Activated CD4-positive, CD25-positive, alpha-beta regulatory T cell treated with anti-CD3 and anti-CD28 coated beads, Interleukin-2, amount 50 U/mL, for 16 hours (primary cell): ENCODE data around the gene TMEM150C.
"Not testable (repeated sequence)": the region's sequence is repeated elsewhere in the genome, so short reads cannot be mapped to it uniquely, and the experiment has no call there.

Source experiments
- DNase-seq: peaks from one replicate; pipeline ENCODE4 v3.0.0-alpha.2; 2020; ENCODE audit warnings: low read depth, low spot score

TMEM150C gene

DNA sequence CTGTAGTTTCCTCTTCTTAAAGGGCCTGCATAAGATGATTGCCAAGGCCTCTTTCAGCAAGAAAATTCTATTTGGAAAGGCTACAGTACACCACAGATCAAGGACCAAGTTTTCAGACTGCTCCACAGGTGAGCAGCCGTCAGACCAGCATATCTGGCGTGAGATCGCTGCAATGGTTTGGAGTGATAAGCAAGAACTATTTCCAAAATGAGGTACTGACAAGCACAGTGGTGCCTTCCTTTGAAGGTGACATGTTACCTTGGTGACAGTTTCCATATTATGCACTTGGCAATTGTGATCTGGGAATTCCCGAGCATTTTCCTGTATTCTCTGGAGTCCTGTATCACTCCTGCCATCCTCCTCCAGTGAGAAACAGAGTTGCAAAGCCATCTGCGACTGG is 7.3 kb upstream of the TMEM150C start:
- no peak for DNase-seq

GRCh38 chr4:82567444-82567843 is 5.7 kb upstream of the TMEM150C start:
- DNase-seq, result no peak

DNA sequence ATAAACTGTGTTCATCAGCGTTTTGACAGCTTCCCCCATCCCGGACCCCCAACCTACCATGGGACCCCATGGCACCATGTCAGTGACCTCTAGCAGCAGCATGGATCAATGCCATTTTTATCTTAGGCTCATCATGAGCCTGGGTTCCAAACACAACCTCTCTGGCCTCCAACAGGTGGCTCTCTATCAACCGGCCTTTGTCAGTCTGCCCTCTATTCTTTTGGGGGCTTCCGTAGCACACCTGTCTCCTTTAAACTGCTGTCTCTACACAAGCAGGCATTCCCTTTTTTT is 721 bp upstream of the TMEM150C start:
- no peak for DNase-seq

DNA sequence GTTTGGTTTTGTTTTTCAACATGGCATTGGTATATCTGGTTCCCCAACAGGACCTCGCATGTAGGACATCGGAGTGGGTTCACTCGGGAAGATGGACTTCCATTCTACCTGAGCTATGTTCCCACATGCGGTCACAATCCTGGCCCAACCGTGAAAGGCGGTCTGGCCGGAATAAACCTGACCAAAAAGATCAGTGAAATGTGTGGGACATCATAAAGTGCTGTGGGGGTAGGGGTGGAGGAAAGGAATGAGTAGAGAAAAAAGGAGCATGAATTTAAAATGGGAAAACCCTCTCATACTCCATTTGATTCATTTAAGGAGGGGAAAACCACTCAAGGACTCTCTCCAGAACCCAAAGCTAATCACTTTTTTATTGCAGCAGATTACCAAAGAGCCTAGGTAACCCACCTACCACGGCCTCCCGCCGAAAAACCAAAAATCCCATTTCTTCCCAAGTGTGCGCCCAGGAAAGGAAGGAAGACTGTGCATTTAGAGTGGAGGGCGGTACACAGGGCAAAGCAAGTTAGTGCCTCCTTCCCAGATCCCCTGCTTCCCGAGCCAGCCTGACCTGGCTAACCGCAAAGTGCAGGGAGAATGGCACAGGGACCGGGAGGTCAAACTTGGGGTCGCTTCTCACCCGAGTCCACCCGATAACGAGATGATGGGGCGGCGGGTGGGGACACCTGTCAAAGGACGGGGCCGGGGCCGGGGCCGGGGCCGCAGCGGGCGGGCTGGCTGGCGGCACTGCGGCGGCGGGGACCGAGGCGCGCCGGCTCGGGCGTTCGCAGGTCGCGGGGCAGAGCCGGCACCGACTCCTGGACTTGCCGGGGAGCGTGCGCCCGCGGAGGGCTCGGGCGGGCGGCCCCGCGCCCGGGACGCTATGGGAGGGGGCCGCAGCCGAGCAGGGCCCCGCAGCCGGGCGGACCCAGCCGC is 669 bp downstream of the TMEM150C start:
- DNase-seq, result no peak

DNA sequence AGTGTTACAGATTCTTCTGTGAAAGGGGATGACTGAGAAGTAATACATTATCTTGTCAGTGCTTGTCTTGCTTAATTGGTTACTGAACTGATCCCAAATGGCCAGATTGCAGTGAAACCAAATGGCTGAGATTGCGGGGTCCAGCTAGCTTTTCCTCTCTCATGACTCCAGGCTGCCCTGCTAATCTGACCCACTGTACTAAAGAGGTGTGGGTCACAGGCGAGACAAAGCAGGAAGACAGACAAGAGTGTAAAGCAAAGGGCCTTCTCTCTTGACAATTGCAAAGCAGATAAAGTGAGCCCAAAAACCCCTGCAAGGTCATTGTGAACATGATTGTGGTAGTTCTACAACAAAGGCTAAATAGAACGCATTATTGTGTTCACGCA is 2.1 kb downstream of the TMEM150C start:
- no peak for DNase-seq

GRCh38 chr4:82559090-82559734 is 2.6 kb downstream of the TMEM150C start:
- not testable (repeated sequence) for DNase-seq

GRCh38 chr4:82555276-82555675 is 6.5 kb downstream of the TMEM150C start:
- DNase-seq, result no peak

- DNase-seq, result no peak
Measured at GRCh38 chr4:82553020-82553419, 8.8 kb downstream of the TMEM150C start.

GRCh38 chr4:82551734-82552133 is 10.1 kb downstream of the TMEM150C start:
- DNase-seq, result no peak

DNA sequence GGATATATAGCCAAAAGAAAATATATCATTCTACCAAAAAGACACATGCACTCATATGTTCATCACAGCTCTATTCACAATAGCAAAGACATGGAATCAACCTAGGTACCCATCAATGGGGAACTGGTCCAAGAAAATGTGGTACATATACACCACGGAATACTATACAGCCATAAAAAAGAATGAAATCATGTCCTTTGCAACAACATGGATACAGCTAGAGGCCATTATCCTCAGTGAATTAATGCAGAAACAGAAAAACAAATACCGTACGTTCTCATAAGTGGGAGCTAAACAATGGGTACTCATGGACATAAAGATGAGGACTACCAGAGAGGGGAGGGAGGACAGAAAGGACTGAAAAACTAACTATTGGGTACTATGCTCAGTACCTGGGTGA is 13.9 kb downstream of the TMEM150C start:
- DNase-seq, result not testable (repeated sequence)

DNA sequence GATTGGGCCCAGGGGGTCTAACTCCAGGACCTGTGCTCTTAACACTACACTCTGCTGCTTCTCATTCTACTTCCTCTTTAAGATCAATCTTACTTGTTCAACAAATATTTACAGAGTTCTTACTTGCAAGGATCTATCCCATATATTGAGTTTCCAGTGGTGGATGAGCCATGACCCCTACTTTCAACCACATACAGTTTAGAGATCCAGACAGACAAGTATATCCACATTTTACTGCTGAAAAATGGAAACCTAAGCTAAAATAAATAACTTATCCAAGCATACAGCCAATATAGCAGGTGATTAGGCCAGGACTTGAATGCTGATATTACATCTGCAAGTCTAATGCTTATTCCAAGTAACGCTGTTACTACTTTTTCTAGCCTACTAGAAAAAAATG is 18.7 kb downstream of the TMEM150C start:
- no peak for DNase-seq

- DNase-seq, result no peak
Measured at GRCh38 chr4:82542642-82543041, 19.1 kb downstream of the TMEM150C start.

DNA sequence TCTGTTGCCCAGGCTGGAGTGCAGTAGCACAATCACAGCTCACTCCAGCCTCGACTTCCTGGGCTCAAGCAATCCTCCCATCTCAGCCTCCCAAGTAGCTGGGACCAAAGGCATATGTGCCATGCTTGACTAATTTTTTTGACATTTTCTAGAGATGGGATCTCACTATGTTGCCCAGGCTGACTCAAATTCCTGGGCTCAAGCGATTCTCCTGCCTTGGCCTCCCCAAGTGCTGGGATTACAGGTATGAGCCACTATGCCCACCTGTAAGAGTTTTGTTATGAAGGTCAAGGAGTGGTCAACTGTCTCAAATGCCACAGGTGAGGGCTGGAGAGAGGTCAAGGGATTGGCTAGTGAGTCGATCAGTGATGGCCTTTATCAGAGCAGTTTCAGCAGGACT is 32.5 kb downstream of the TMEM150C start:
- no peak for DNase-seq

DNA sequence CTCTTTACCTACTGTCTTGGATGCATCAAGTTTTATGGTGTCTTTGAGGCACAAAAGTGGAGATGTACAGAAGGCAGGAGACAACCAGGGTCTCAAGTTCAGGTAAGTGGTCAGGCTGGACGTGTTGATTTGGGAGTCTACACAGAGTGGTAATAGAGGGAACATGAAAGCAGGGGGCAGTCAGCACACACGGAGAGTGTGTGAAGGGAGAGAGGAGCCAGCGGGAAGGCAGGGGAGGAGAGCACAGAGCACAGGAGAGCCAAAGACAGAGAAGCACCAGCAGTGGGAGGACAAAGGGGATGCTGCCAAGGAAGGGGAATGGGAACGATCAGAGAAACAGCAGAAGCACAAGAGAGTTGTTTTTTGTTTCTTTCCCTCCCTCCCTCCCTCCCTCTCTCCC is 32.9 kb downstream of the TMEM150C start:
- no peak for DNase-seq

DNA sequence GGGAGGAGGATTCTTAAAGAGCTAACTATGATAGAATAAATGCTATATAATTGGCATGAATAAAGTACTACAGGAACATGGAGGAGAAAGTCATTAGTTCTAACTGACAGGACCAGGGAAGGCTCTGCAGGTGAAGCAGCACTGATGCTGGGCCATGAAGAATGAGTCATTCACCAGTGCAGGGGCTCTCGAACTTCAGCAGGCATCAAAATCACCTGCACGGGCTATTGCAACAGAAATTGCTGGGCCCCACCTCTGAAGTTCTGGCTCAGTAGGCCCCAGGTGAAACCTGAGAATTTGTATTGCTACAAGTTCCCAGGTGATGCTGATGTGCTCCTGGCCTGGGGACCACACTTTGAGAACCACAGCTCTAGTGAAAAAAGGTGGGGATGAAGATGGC is 33.7 kb downstream of the TMEM150C start:
- DNase-seq, result no peak

DNA sequence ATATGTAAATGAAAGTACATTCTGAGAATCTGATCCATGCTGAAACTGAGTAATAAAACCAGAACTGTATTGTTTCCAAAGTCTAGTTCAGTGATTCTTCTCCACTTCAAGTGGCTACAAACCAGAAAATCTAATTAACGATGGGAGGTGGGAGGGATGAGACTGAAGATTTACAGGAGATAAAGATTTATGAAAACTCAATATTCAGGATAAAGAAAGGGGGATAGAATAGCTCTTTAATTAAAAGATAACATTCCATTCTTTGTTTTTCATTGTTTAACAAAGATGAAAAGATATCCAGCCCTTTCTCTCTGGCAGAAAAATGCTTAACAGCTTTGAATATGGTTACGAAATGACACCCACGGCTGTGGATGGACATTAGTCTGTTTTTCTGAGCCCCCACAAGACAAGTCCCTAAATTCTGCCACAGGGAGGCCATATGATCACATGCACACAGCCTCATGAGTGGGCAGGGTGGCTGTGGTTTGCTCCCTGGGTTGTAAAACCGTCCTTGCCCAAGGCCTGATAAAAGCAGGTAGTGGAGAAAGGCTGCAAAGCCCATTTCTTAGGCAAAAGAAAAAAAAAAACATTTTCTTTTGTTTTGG is 36.4 kb downstream of the TMEM150C start:
- no peak for DNase-seq

GRCh38 chr4:82524570-82525152 is 37.1 kb downstream of the TMEM150C start:
- DNase-seq, result no peak

GRCh38 chr4:82523179-82523578 is 38.6 kb downstream of the TMEM150C start:
- no peak for DNase-seq

DNA sequence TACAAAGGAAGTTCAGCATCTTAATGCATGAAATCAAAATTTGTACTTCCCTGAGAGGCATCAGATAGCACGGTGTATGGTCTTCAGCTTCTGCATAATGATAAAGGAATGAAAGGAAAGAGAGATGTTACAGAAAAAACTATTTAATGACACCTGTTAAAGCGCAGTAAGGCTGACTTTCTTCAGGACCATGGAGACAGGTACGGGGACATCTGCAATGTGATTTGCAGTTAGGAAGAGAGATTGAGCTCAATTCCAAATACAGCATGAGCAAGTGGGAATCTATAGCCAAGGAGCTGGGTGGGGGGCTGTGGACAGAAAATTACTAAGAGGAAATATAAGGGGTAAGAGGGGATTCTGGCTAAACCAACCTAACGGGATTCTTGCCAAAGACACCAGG is 39.3 kb downstream of the TMEM150C start:
- no peak for DNase-seq

DNA sequence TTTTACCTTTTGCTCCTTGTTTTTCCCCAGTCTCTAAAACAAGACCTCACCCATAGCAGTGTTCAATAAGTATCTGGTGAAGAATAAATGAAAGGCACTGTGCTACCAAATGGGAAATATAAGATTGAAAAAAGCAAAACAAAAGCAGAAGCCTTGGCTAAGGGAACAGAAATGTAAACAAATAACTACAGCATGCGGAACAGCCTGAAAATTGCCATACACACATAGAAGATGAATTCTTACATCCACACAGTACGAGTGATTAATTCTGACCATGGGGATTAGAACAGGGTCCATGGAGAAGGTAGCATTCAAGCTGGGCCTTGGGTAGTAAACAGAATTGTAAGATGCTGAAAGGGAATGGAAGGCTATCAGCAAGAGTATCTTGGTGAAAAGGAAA is 40.5 kb downstream of the TMEM150C start:
- no peak for DNase-seq

- no peak for DNase-seq
Measured at GRCh38 chr4:82519776-82520175, 42.0 kb downstream of the TMEM150C start.

DNA sequence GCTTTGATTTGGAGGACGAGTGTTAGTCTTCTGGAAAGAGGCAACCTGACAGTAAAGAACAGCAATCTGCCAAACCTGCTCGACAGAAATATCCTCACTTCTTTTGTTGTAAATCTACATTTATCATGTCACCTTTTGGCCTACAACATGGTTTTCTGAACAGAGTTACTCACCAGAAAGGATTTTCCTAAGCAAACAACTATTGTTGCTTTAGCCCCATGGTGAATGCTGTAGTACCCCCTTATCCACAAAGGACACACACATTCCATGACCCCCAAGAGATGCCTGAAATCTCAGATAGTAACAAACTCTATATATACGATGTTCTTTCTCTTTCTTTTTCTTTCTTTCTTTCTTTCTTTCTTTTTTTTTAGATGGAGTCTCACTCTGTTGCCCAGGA is 42.7 kb downstream of the TMEM150C start:
- DNase-seq, result no peak

DNA sequence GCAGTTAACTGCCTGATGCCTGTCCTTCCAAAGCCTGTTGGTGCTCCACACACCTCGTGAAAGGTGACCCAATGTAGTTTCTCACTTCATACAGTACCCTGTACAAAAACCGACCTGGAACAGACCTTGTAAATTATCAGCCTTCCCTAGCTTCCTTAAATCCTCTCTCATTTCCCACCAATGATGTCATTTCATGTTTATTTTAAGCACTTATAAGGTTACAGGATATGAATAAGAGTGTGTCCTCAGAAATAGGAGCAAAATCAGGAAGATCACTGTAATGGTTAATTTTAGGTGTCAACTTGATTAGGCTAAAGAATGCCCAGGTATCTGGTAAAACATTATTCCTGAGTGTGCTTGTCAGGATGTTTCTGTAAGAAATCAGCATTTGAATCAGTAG is 44.7 kb downstream of the TMEM150C start:
- no peak for DNase-seq
